Duodenal mucosa (tissue), 2 donors: Measurements from ENCODE around the gene ADCY2.
A peak's percentile ranks its signal among the peaks of the same experiment; 100 is the strongest.

Source experiments
- H3K27ac ChIP-seq: one replicate; pipeline ENCODE4 v1.7.0; 2013; ENCODE audit warnings: low read depth, low read length
- H3K27me3 ChIP-seq, 2 donors: one replicate each; pipeline ENCODE4 v1.7.0; 2013; ENCODE audit warnings: low read length in 2 of 2, control low read depth in 1 of 2; ENCODE audit not compliant: insufficient read depth in 2 of 2, control insufficient read depth in 1 of 2
- H3K36me3 ChIP-seq, 2 donors: one replicate each; pipeline ENCODE4 v1.7.0; 2013; ENCODE audit warnings: low read length in 2 of 2, control low read depth in 1 of 2; ENCODE audit not compliant: insufficient read depth in 2 of 2, control insufficient read depth in 1 of 2
- H3K4me1 ChIP-seq, 2 donors: one replicate each; pipeline ENCODE4 v1.7.0; 2013; ENCODE audit warnings: low read length in 2 of 2, control low read depth in 1 of 2; ENCODE audit not compliant: insufficient read depth in 2 of 2, control insufficient read depth in 1 of 2
- H3K4me3 ChIP-seq, 2 donors: one replicate each; pipeline ENCODE4 v1.7.0; 2013; ENCODE audit warnings: low read length in 2 of 2, low read depth in 1 of 2
- H3K9ac ChIP-seq, 2 donors: one replicate each; pipeline ENCODE4 v1.7.0; 2013; ENCODE audit warnings: low read length in 2 of 2, low read depth in 1 of 2
- H3K9me3 ChIP-seq, 2 donors: one replicate each; pipeline ENCODE4 v1.7.0; 2013; ENCODE audit warnings: low read length in 2 of 2, control low read depth in 1 of 2; ENCODE audit not compliant: control insufficient read depth in 1 of 2

Gene ADCY2

GRCh38 chr5:7873216-7873615 lies 477.3 kb downstream of the ADCY2 start:
- Histone ChIP-seq H3K4me3 (peak overlapping the region in 1 of 2 donors; percentile 1), H3K9ac (no peak overlapping the region), H3K36me3 (peaks cover 26 to 31% of the 10 kb centered on the region in 2 donors), H3K4me1 (peaks cover 27 to 34% of the 10 kb centered on the region in 2 donors), H3K9me3 (no peaks in the 10 kb centered on the region), H3K27ac (no peak overlapping the region), H3K27me3 (no peaks in the 10 kb centered on the region)

GRCh38 chr5:7874639-7875038 lies 478.7 kb downstream of the ADCY2 start:
- Histone ChIP-seq H3K4me1 (peaks cover 35 to 43% of the 10 kb centered on the region in 2 donors), H3K36me3 (peaks cover 28 to 37% of the 10 kb centered on the region in 2 donors), H3K9me3 (no peaks in the 10 kb centered on the region), H3K27ac (no peak overlapping the region), H3K27me3 (no peaks in the 10 kb centered on the region), H3K4me3 (no peak overlapping the region), H3K9ac (no peak overlapping the region)

- peaks cover 33 to 43% of the 10 kb centered on the region in 2 donors for H3K36me3 ChIP-seq
- no peak overlapping the region for H3K27ac ChIP-seq
- H3K4me1 ChIP-seq: peaks cover 36 to 43% of the 10 kb centered on the region in 2 donors
- H3K9ac ChIP-seq: no peak overlapping the region
- no peak overlapping the region for H3K4me3 ChIP-seq
- no peaks in the 10 kb centered on the region for H3K9me3 ChIP-seq
- H3K27me3 ChIP-seq: no peaks in the 10 kb centered on the region
Observed at GRCh38 chr5:7875151-7875550, 479.2 kb downstream of the ADCY2 start.

- no peak overlapping the region for H3K27ac ChIP-seq
- no peaks in the 10 kb centered on the region for H3K27me3 ChIP-seq
- H3K4me3 ChIP-seq: no peak overlapping the region
- H3K36me3 ChIP-seq: peaks cover 41 to 59% of the 10 kb centered on the region in 2 donors
- H3K4me1 ChIP-seq: peaks cover 21 to 30% of the 10 kb centered on the region in 2 donors
- H3K9ac ChIP-seq: no peak overlapping the region
- no peaks in the 10 kb centered on the region for H3K9me3 ChIP-seq
Observed at GRCh38 chr5:7876867-7877266, 480.9 kb downstream of the ADCY2 start.

GRCh38 chr5:7877851-7878250 lies 481.9 kb downstream of the ADCY2 start:
- no peaks in the 10 kb centered on the region for H3K27me3 ChIP-seq
- H3K27ac ChIP-seq: no peak overlapping the region

GRCh38 chr5:7878381-7878873 lies 482.5 kb downstream of the ADCY2 start:
- Histone ChIP-seq H3K9ac (no peak overlapping the region), H3K4me3 (no peak overlapping the region), H3K27ac (no peak overlapping the region), H3K27me3 (no peaks in the 10 kb centered on the region), H3K4me1 (peaks cover 17 to 21% of the 10 kb centered on the region in 2 donors), H3K9me3 (no peaks in the 10 kb centered on the region), H3K36me3 (peaks cover 56 to 69% of the 10 kb centered on the region in 2 donors)

More at GRCh38 chr5:7877851-7878250, 481.9 kb downstream of the ADCY2 start:
- H3K9me3 ChIP-seq: no peaks in the 10 kb centered on the region
- peaks cover 18 to 23% of the 10 kb centered on the region in 2 donors for H3K4me1 ChIP-seq
- H3K9ac ChIP-seq: no peak overlapping the region
- H3K4me3 ChIP-seq: no peak overlapping the region
- H3K36me3 ChIP-seq: peaks cover 50 to 66% of the 10 kb centered on the region in 2 donors
